Measurements from ENCODE around the gene PLEKHA7. TPM values are rescaled to one million over a fixed set of nuclear protein-coding genes. Genes with fewer than 3 reads are reported as not detected.

PLEKHA7 gene
- total and polyA plus RNA-seq, 2 of the 13 experiments (the other 11 are each of a cell fraction or from before 2014, with no cell fraction given): 17.5 to 18.7 TPM

GRCh38 chr11:16921019-16921418 lies 93.2 kb downstream of the PLEKHA7 start:
- no peak overlapping the region for H3K4me2 ChIP-seq (ENCODE audit: low read depth, low read length)
- CTCF ChIA-PET (ENCODE audit: low intra/inter-chr PET ratio, low total read pairs): no interaction called here
- 96% methylated on average over 4 of the region's 4 CpGs for WGBS (ENCODE audit: low lambda C conversion rate)

More at GRCh38 chr11:16921019-16921418, 93.2 kb downstream of the PLEKHA7 start:
- intact Hi-C loops (cut with micrococcal nuclease; ENCODE audit: unreplicated experiment) (loop anchor here (10.0 kb wide), 1 partner anchor 136 kb away; no protein-coding TSS in a partner anchor), in situ Hi-C loops (cut with HindIII; ENCODE audit: extremely low pct_ligation_motif_present, low pct_unique_long_range_greater_than_20kb) (no loop called here)
- no peak for DNase-seq (ENCODE audit: low spot score)
- POLR2A ChIA-PET: no interaction called here
- Histone ChIP-seq H4K20me1 (ENCODE audit: insufficient read depth, low read length) (peaks cover 34% of the 10 kb centered on the region), H3K27ac (ENCODE audit: extremely low read length, insufficient read depth, low read length) (no peak overlapping the region), H3K4me3 (replicated peaks in 1 of 3; ENCODE audit: insufficient read depth in 1 of 3, low read depth in 2 of 3, low read length in 3 of 3) (no peak overlapping the region), H2AFZ (ENCODE audit: low read length) (no peak overlapping the region), H3K9ac (ENCODE audit: insufficient read depth, low read depth, low read length) (no peak overlapping the region), H3K36me3 (replicated peaks in 1 of 2; ENCODE audit: control insufficient read depth in 1 of 2, insufficient read depth in 2 of 2, low read length in 2 of 2) (no peaks in the 10 kb centered on the region), H3K79me2 (ENCODE audit: insufficient read depth, low read length) (peaks cover 2% of the 10 kb centered on the region), H3K9me3 (ENCODE audit: low read length) (no peaks in the 10 kb centered on the region), H3K4me1 (ENCODE audit: insufficient read depth, low read length) (peaks cover 18% of the 10 kb centered on the region), H3K27me3 (ENCODE audit: control insufficient read depth in 1 of 2, insufficient read depth in 2 of 2, low read length in 2 of 2) (no peaks in the 10 kb centered on the region)
- TF ChIP-seq DBP (CRISPR knock-in tag; IDR thresholded peaks at IDR 0.05; ENCODE audit: not compliant biosample characterization): no peak
- no peak for TF ChIP-seq ZBTB42 (CRISPR knock-in tag; IDR thresholded peaks at IDR 0.05)
- no peak for TF ChIP-seq ZNF720 (CRISPR knock-in tag; IDR thresholded peaks at IDR 0.05)
- no peak for TF ChIP-seq NFKBIZ (CRISPR knock-in tag; IDR thresholded peaks at IDR 0.05)
- TF ChIP-seq ZNF510 (CRISPR knock-in tag; IDR thresholded peaks at IDR 0.05; ENCODE audit: low read depth): no peak
- TF ChIP-seq ZNF747 (CRISPR knock-in tag; IDR thresholded peaks at IDR 0.05; ENCODE audit: borderline replicate concordance): no peak
- no peak for TF ChIP-seq FOXM1 (CRISPR knock-in tag; IDR thresholded peaks at IDR 0.05)
- no peak for TF ChIP-seq HOMEZ (CRISPR knock-in tag; IDR thresholded peaks at IDR 0.05; ENCODE audit: low read depth)
- no peak for TF ChIP-seq POLR2G (IDR thresholded peaks at IDR 0.05; ENCODE audit: low read depth, low read length)
- no peak for TF ChIP-seq ZC3H4 (CRISPR knock-in tag; IDR thresholded peaks at IDR 0.05; ENCODE audit: borderline replicate concordance)
- TF ChIP-seq ZNF432 (CRISPR knock-in tag; IDR thresholded peaks at IDR 0.05; ENCODE audit: borderline replicate concordance): no peak
- no peak for TF ChIP-seq ZFP41 (CRISPR knock-in tag; IDR thresholded peaks at IDR 0.05; ENCODE audit: borderline replicate concordance)
- no peak for TF ChIP-seq HNRNPH1 (optimal IDR thresholded peaks at IDR 0.05; ENCODE audit: low read depth, low read length)
- no peak for TF ChIP-seq ZSCAN9 (CRISPR knock-in tag; IDR thresholded peaks at IDR 0.05; ENCODE audit: borderline replicate concordance)
- TF ChIP-seq MXI1 (IDR thresholded peaks at IDR 0.05; ENCODE audit: borderline replicate concordance, low read depth, low read length): no peak
- no peak for TF ChIP-seq TGIF2 (CRISPR knock-in tag; IDR thresholded peaks at IDR 0.05)
- TF ChIP-seq HCFC1 (IDR thresholded peaks at IDR 0.05; ENCODE audit: low read depth, low read length): no peak
- TF ChIP-seq TRIM22 (IDR thresholded peaks at IDR 0.05): no peak
- no peak for TF ChIP-seq IRX3 (CRISPR knock-in tag; IDR thresholded peaks at IDR 0.05; ENCODE audit: borderline replicate concordance, low read depth)
- no peak for ATAC-seq
- no peak for FAIRE-seq
- no TSS peak for BruUV-seq (replicated peaks)
